D721Med (cell line): ENCODE measurements around the gene MIEF1.

Experiments
- DNase-seq: peaks from one replicate; pipeline ENCODE4 v3.0.0; 2011; ENCODE audit warnings: low spot score; ENCODE audit not compliant: insufficient read length
- FAIRE-seq: peaks from 2 replicates; lab custom pipeline; 2011; peaks lifted over from hg19 to GRCh38; lab: Jason Lieb, UNC
- CTCF ChIP-seq: IDR thresholded peaks from 2 replicates; pipeline ENCODE4 v1.5.1; 2012; ENCODE audit warnings: mild to moderate bottlenecking, control low read depth; ENCODE audit not compliant: insufficient read depth; ENCODE audit errors: missing control alignments

MIEF1 gene

GRCh38 chr22:39545386-39546365 is 43.6 kb downstream of the MIEF1 start:
- FAIRE-seq (no peak), DNase-seq (no peak)
- TF ChIP-seq CTCF, result no peak

- TF ChIP-seq CTCF, result no peak
- no peak for FAIRE-seq
- DNase-seq, result no peak
These were observed 44.9 kb downstream of the MIEF1 start for GRCh38 chr22:39546889-39547586.

GRCh38 chr22:39547587-39547947 is 45.5 kb downstream of the MIEF1 start:
- DNase-seq, result no peak
- no peak for TF ChIP-seq CTCF
- no peak for FAIRE-seq

GRCh38 chr22:39553429-39553828 is 51.3 kb downstream of the MIEF1 start:
- FAIRE-seq (no peak), DNase-seq (no peak)
- TF ChIP-seq CTCF, result no peak

- DNase-seq, result no peak
- no peak for FAIRE-seq
- TF ChIP-seq CTCF, result no peak
These were observed 52.1 kb downstream of the MIEF1 start for GRCh38 chr22:39554151-39554550.

- FAIRE-seq (no peak), DNase-seq (peak; percentile 34)
- peak; percentile 23 for TF ChIP-seq CTCF
These were observed 55.1 kb downstream of the MIEF1 start for GRCh38 chr22:39556970-39557841.
